GM23338 (cell line): ENCODE measurements around the gene PPM1H. TPM values are rescaled to one million over a fixed set of nuclear protein-coding genes. Genes with fewer than 3 reads are reported as not detected.

Experiments used
- ATAC-seq: fragments of 200-7000 bp; cut with Tn5 transposase; 3 replicates; pipeline ENCODE4 v1.9.1; 2020
- DNase-seq: peaks from one replicate; pipeline ENCODE4 v3.0.0-alpha.2; 2015; ENCODE audit warnings: low spot score
- H2AFZ ChIP-seq: fragments of 200-600 bp; sonication (generic); 2 replicates; pipeline ENCODE4 v1.8.0; 2016; ENCODE audit warnings: antibody characterized with exemption, mild to moderate bottlenecking, moderate library complexity
- H3F3A ChIP-seq: fragments of 200-600 bp; sonication (generic); replicated peaks from 2 replicates; pipeline ENCODE4 v1.8.0; 2017; ENCODE audit warnings: antibody characterized with exemption, mixed run types, low read depth
- H3K27ac ChIP-seq: fragments of 200-600 bp; sonication (generic); 2 replicates; pipeline ENCODE4 v1.6.1; 2016; ENCODE audit warnings: low read depth
- H3K27me3 ChIP-seq: fragments of 200-600 bp; sonication (generic); 2 replicates; pipeline ENCODE4 v1.8.0; 2016; ENCODE audit warnings: mild to moderate bottlenecking, mixed run types, moderate library complexity; ENCODE audit not compliant: insufficient read depth
- H3K36me3 ChIP-seq: fragments of 200-600 bp; sonication (generic); 2 replicates; pipeline ENCODE4 v1.8.0; 2016; ENCODE audit warnings: mild to moderate bottlenecking; ENCODE audit not compliant: insufficient read depth
- H3K4me1 ChIP-seq: fragments of 200-600 bp; sonication (generic); 2 replicates; pipeline ENCODE4 v1.8.0; 2016; ENCODE audit warnings: mild to moderate bottlenecking, moderate library complexity; ENCODE audit not compliant: insufficient read depth
- H3K4me2 ChIP-seq: fragments of 200-600 bp; sonication (generic); 2 replicates; pipeline ENCODE4 v1.7.1; 2017; ENCODE audit warnings: mixed run types
- H3K4me3 ChIP-seq: fragments of 200-600 bp; sonication (generic); 2 replicates; pipeline ENCODE4 v1.6.1; 2016; ENCODE audit warnings: mixed run types
- H3K79me2 ChIP-seq: fragments of 200-600 bp; sonication (generic); replicated peaks from 2 replicates; pipeline ENCODE4 v1.8.0; 2017; ENCODE audit warnings: mild to moderate bottlenecking; ENCODE audit not compliant: insufficient read depth
- H3K9me2 ChIP-seq: fragments of 200-600 bp; sonication (generic); 2 replicates; pipeline ENCODE4 v1.8.0; 2017; ENCODE audit not compliant: insufficient read depth
- H4K20me1 ChIP-seq: fragments of 200-600 bp; sonication (generic); replicated peaks from 2 replicates; pipeline ENCODE4 v1.8.0; 2017; ENCODE audit warnings: mild to moderate bottlenecking; ENCODE audit not compliant: insufficient read depth
- H3K27ac Mint-ChIP-seq: 2 replicates; pipeline ENCODE4 v1.8.0; 2020; ENCODE audit warnings: inconsistent platforms, mild to moderate bottlenecking, moderate library complexity, mixed read lengths
- H3K27me3 Mint-ChIP-seq: 3 replicates; pipeline ENCODE4 v1.8.0; 2022; ENCODE audit warnings: low read depth, mild to moderate bottlenecking, moderate library complexity, mixed read lengths, inconsistent platforms; ENCODE audit not compliant: insufficient read depth, poor library complexity
- H3K36me3 Mint-ChIP-seq: 3 replicates; pipeline ENCODE4 v1.8.0; 2021; ENCODE audit warnings: low read depth, mild to moderate bottlenecking, inconsistent platforms, moderate library complexity, mixed read lengths
- H3K4me1 Mint-ChIP-seq: 3 replicates; pipeline ENCODE4 v1.8.0; 2020; ENCODE audit warnings: mild to moderate bottlenecking, inconsistent platforms, mixed read lengths
- H3K4me3 Mint-ChIP-seq: 3 replicates; pipeline ENCODE4 v1.8.0; 2021; ENCODE audit warnings: moderate library complexity, mild to moderate bottlenecking, inconsistent platforms, mixed read lengths
- H3K9me3 Mint-ChIP-seq: 3 replicates; pipeline ENCODE4 v1.8.0; 2020; ENCODE audit warnings: moderate library complexity, mild to moderate bottlenecking, inconsistent platforms, mixed read lengths
- CREB1 ChIP-seq: fragments of 250-450 bp; sonication (Bioruptor Pico); IDR thresholded peaks from 2 replicates; pipeline ENCODE4 v1.5.0; 2020; ENCODE audit warnings: low read depth, mild to moderate bottlenecking, moderate library complexity
- EZH2 ChIP-seq: fragments of 200-600 bp; sonication (generic); IDR thresholded peaks from one replicate; pipeline ENCODE4 v1.8.0; 2017; ENCODE audit warnings: antibody characterized with exemption, mild to moderate bottlenecking, low read depth; ENCODE audit not compliant: unreplicated experiment
- EZH2phosphoT487 ChIP-seq: fragments of 200-600 bp; sonication (generic); IDR thresholded peaks from one replicate; pipeline ENCODE4 v1.8.1; 2018; ENCODE audit warnings: antibody characterized with exemption; ENCODE audit not compliant: unreplicated experiment
- JUNB ChIP-seq: IDR thresholded peaks from one replicate; pipeline ENCODE4 v1.6.1; 2016; ENCODE audit warnings: antibody characterized with exemption; ENCODE audit not compliant: unreplicated experiment
- NANOG ChIP-seq: IDR thresholded peaks from 2 replicates; pipeline ENCODE4 v1.6.1; 2016; ENCODE audit warnings: antibody characterized with exemption, borderline replicate concordance
- POLR2AphosphoS5 ChIP-seq: IDR thresholded peaks from 2 replicates; pipeline ENCODE4 v1.6.1; 2016; ENCODE audit warnings: antibody characterized with exemption, low read depth
- REST ChIP-seq: IDR thresholded peaks from one replicate; pipeline ENCODE4 v1.6.1; 2018; ENCODE audit warnings: antibody characterized with exemption; ENCODE audit not compliant: unreplicated experiment
- ZNF114 ChIP-seq: fragments of 250-450 bp; sonication (Bioruptor Pico); IDR thresholded peaks from 2 replicates; pipeline ENCODE4 v1.5.0; 2020; ENCODE audit warnings: mild to moderate bottlenecking, moderate library complexity
- ZNF331 ChIP-seq: fragments of 250-450 bp; sonication (Bioruptor Pico); IDR thresholded peaks from 2 replicates; pipeline ENCODE4 v1.5.0; 2020; ENCODE audit warnings: low read depth, mild to moderate bottlenecking, moderate library complexity
- ZNF462 ChIP-seq: fragments of 250-450 bp; sonication (Bioruptor Pico); IDR thresholded peaks from 2 replicates; pipeline ENCODE4 v1.5.0; 2020; ENCODE audit warnings: mild to moderate bottlenecking, moderate library complexity
- polyA plus RNA-seq: library from polyadenylated mRNA; unstranded; fragments of >200 nt; fragmentation: Nextera tagmentation; extraction: Ambion mirVana; gene quantifications from 2 replicates; pipeline ENCODE4 v1.2.1, GENCODE V29; 2016
- total RNA-seq: library from RNA; depleted of rRNA; stranded (reverse); fragments of >200 nt; shearing (Covaris generic); gene quantifications from 2 replicates; pipeline ENCODE4 v1.2.3, GENCODE V29; 2014

PPM1H gene
- total and polyA plus RNA-seq, 2 experiments from 2014 or later: 11.4 to 41.2 TPM

- H3K4me3 ChIP-seq: no peak overlapping the region
- peaks cover 9% of the 10 kb centered on the region for H3K27me3 Mint-ChIP-seq
- H3K4me3 Mint-ChIP-seq: no peak overlapping the region
- H3K36me3 ChIP-seq: peaks cover 3% of the 10 kb centered on the region; the same call in 1 of the 2 replicates
- H3K9me3 Mint-ChIP-seq: no peaks in the 10 kb centered on the region
- ATAC-seq: peak; percentile 46
- H3K79me2 ChIP-seq: no peaks in the 10 kb centered on the region
- H3K27me3 ChIP-seq: no peaks in the 10 kb centered on the region
- no peak overlapping the region for H3K4me2 ChIP-seq
- H3K36me3 Mint-ChIP-seq: peaks cover 11% of the 10 kb centered on the region; the same call in 2 of the 3 replicates
- H3K27ac ChIP-seq: peak overlapping the region; percentile 39; the same call in 1 of the 2 replicates
- H4K20me1 ChIP-seq: no peaks in the 10 kb centered on the region
- H3K27ac Mint-ChIP-seq: no peak overlapping the region
- H3K9me2 ChIP-seq: no peaks in the 10 kb centered on the region
- peaks cover 29% of the 10 kb centered on the region for H3K4me1 ChIP-seq
- DNase-seq: no peak
- no peaks in the 10 kb centered on the region; the same call in 1 of the 2 replicates for H3F3A ChIP-seq
- no peak overlapping the region for H2AFZ ChIP-seq
- H3K4me1 Mint-ChIP-seq: peaks cover 54% of the 10 kb centered on the region
- TF ChIP-seq POLR2AphosphoS5 (no peak), ZNF114 (CRISPR knock-in tag) (no peak), EZH2 (no peak), ZNF462 (no peak), REST (no peak), ZNF331 (no peak), EZH2phosphoT487 (no peak), NANOG (no peak), CREB1 (CRISPR knock-in tag) (no peak), JUNB (no peak)
Measured at GRCh38 chr12:62714774-62715721, 219.9 kb downstream of the PPM1H start.
